ENCODE measurements around the gene IKBKE. TPM values are rescaled to one million over a fixed set of nuclear protein-coding genes. Genes with fewer than 3 reads are reported as not detected.

Gene IKBKE
- polyA plus RNA-seq, 1 donor (not counting 4 experiments of a cell fraction or from before 2014, with no cell fraction given): 8.9 TPM

GRCh38 chr1:206498685-206499084 lies 28.4 kb downstream of the IKBKE start:
- H3K79me2 ChIP-seq (ENCODE audit: control insufficient read depth, insufficient read depth, low read length): no peaks in the 10 kb centered on the region
- H3K4me2 ChIP-seq (ENCODE audit: control insufficient read depth, extremely low read depth, insufficient read depth, low read depth, low read length): no peak overlapping the region
- TF ChIP-seq EZH2 (IDR thresholded peaks at IDR 0.05; ENCODE audit: low read length): no peak
- no peak for TF ChIP-seq CTCF (optimal IDR thresholded peaks at IDR 0.05 in 1 of 3, IDR thresholded peaks at IDR 0.05 in 1 of 3, conservative IDR thresholded peaks at IDR 0.05 in 1 of 3; ENCODE audit: extremely low read depth in 1 of 3, insufficient read depth in 2 of 3, low read length in 3 of 3)
- H3K9ac ChIP-seq (ENCODE audit: control insufficient read depth, extremely low read depth, insufficient read depth, low read length): no peak overlapping the region
- H3K9me3 ChIP-seq (ENCODE audit: control insufficient read depth, low read depth, low read length): no peaks in the 10 kb centered on the region
- no peaks in the 10 kb centered on the region for H4K20me1 ChIP-seq (ENCODE audit: control insufficient read depth, extremely low read depth, insufficient read depth, low read length)
- DNase-seq (ENCODE audit: low read depth, low spot score) (peak; percentile 83), FAIRE-seq (peak; percentile 74)
- H3K4me3 ChIP-seq (ENCODE audit: control insufficient read depth in 2 of 3, extremely low read depth in 1 of 3, insufficient read depth in 2 of 3, low read depth in 1 of 3, low read length in 3 of 3): no peak overlapping the region
- H3K4me1 ChIP-seq (ENCODE audit: control insufficient read depth, extremely low read depth, insufficient read depth, low read length): peaks cover 17% of the 10 kb centered on the region
- H3K9me1 ChIP-seq (ENCODE audit: control insufficient read depth, extremely low read depth, insufficient read depth, low read length): no peaks in the 10 kb centered on the region
- H3K36me3 ChIP-seq (ENCODE audit: control insufficient read depth in 2 of 2, extremely low read depth in 1 of 2, insufficient read depth in 2 of 2, low read length in 2 of 2): peaks cover 5 to 12% of the 10 kb centered on the region in 2 experiments
- H3K27ac ChIP-seq (ENCODE audit: control insufficient read depth, insufficient read depth, low read length): no peak overlapping the region
- H2AFZ ChIP-seq (ENCODE audit: control insufficient read depth, low read length): no peak overlapping the region
- dilution Hi-C loops (cut with MboI; ENCODE audit: extremely low pct_ligation_motif_present, low sequenced_read_pairs): no loop called here
- H3K27me3 ChIP-seq (ENCODE audit: control insufficient read depth, extremely low read depth, insufficient read depth, low read length): no peaks in the 10 kb centered on the region

GRCh38 chr1:206500046-206500445 lies 29.8 kb downstream of the IKBKE start:
- FAIRE-seq (no peak), DNase-seq (ENCODE audit: low read depth, low spot score) (no peak)
- TF ChIP-seq CTCF (optimal IDR thresholded peaks at IDR 0.05 in 1 of 3, IDR thresholded peaks at IDR 0.05 in 1 of 3, conservative IDR thresholded peaks at IDR 0.05 in 1 of 3; ENCODE audit: extremely low read depth in 1 of 3, insufficient read depth in 2 of 3, low read length in 3 of 3) (no peak), EZH2 (IDR thresholded peaks at IDR 0.05; ENCODE audit: low read length) (no peak)
- no peak overlapping the region for H3K4me2 ChIP-seq (ENCODE audit: control insufficient read depth, extremely low read depth, insufficient read depth, low read depth, low read length)
- no peaks in the 10 kb centered on the region for H3K9me3 ChIP-seq (ENCODE audit: control insufficient read depth, low read depth, low read length)
- no peaks in the 10 kb centered on the region for H3K9me1 ChIP-seq (ENCODE audit: control insufficient read depth, extremely low read depth, insufficient read depth, low read length)
- peaks cover 3 to 4% of the 10 kb centered on the region in 2 experiments for H3K36me3 ChIP-seq (ENCODE audit: control insufficient read depth in 2 of 2, extremely low read depth in 1 of 2, insufficient read depth in 2 of 2, low read length in 2 of 2)
- no peak overlapping the region for H3K4me3 ChIP-seq (ENCODE audit: control insufficient read depth in 2 of 3, extremely low read depth in 1 of 3, insufficient read depth in 2 of 3, low read depth in 1 of 3, low read length in 3 of 3)
- no peaks in the 10 kb centered on the region for H3K27me3 ChIP-seq (ENCODE audit: control insufficient read depth, extremely low read depth, insufficient read depth, low read length)
- H4K20me1 ChIP-seq (ENCODE audit: control insufficient read depth, extremely low read depth, insufficient read depth, low read length): no peaks in the 10 kb centered on the region
- dilution Hi-C loops (cut with MboI; ENCODE audit: extremely low pct_ligation_motif_present, low sequenced_read_pairs): no loop called here
- no peak overlapping the region for H3K9ac ChIP-seq (ENCODE audit: control insufficient read depth, extremely low read depth, insufficient read depth, low read length)
- no peaks in the 10 kb centered on the region for H3K79me2 ChIP-seq (ENCODE audit: control insufficient read depth, insufficient read depth, low read length)
- H2AFZ ChIP-seq (ENCODE audit: control insufficient read depth, low read length): no peak overlapping the region
- no peak overlapping the region for H3K27ac ChIP-seq (ENCODE audit: control insufficient read depth, insufficient read depth, low read length)
- H3K4me1 ChIP-seq (ENCODE audit: control insufficient read depth, extremely low read depth, insufficient read depth, low read length): peaks cover 27% of the 10 kb centered on the region

Measured in keratinocyte (primary cell).